A673 (cell line): Measurements from ENCODE around the gene SAMD4B. TPM values are rescaled to one million over a fixed set of nuclear protein-coding genes. Genes with fewer than 3 reads are reported as not detected.

ENCODE experiments used
- BruUV-seq: library from RNA; stranded (reverse); fragments of 400-500 nt; replicated peaks from 2 replicates; lab custom pipeline; 2021; lab: Mats Ljungman, UMichigan
- CTCF ChIA-PET: fragments of 300-600 bp; sonication (Branson Sonifier 250); formaldehyde crosslinking; loops from one replicate; lab custom pipeline; 2022; ENCODE audit warnings: antibody characterized with exemption; lab: Charles Lee
- POLR2A ChIA-PET: fragments of 300-600 bp; sonication (Branson Sonifier 250); formaldehyde crosslinking; loops from one replicate; lab custom pipeline; 2022; ENCODE audit warnings: antibody characterized with exemption; ENCODE audit not compliant: low non-redundant PET; lab: Charles Lee
- DNase-seq: peaks from one replicate; pipeline ENCODE4 v3.0.0-alpha.2; 2015; ENCODE audit warnings: low spot score
- H3K27ac ChIP-seq: fragments of 200-600 bp; sonication (generic); 2 replicates; pipeline ENCODE4 v1.5.1; 2016; ENCODE audit warnings: mixed run types, low read depth, mild to moderate bottlenecking, mixed read lengths, antibody characterized with exemption, low read length; ENCODE audit not compliant: poor library complexity, severe bottlenecking
- H3K27me3 ChIP-seq: fragments of 200-600 bp; sonication (generic); replicated peaks from 2 replicates; pipeline ENCODE4 v1.6.1; 2017; ENCODE audit warnings: mixed run types, low read depth, mild to moderate bottlenecking, mixed read lengths, antibody characterized with exemption, low read length; ENCODE audit not compliant: insufficient read depth, poor library complexity
- H3K36me3 ChIP-seq: fragments of 200-600 bp; sonication (generic); 2 replicates; pipeline ENCODE4 v1.6.1; 2016; ENCODE audit warnings: mixed run types, mild to moderate bottlenecking, mixed read lengths, antibody characterized with exemption, low read length; ENCODE audit not compliant: insufficient read depth, poor library complexity, severe bottlenecking
- H3K4me1 ChIP-seq: fragments of 200-600 bp; sonication (generic); 2 replicates; pipeline ENCODE4 v1.6.1; 2017; ENCODE audit warnings: mixed run types, mild to moderate bottlenecking, mixed read lengths, antibody characterized with exemption, low read length; ENCODE audit not compliant: insufficient read depth, poor library complexity, severe bottlenecking
- H3K4me3 ChIP-seq: fragments of 200-600 bp; sonication (generic); 2 replicates; pipeline ENCODE4 v1.5.1; 2016; ENCODE audit warnings: low read depth, mixed run types, mild to moderate bottlenecking, mixed read lengths, low read length; ENCODE audit not compliant: poor library complexity, severe bottlenecking
- H3K9me3 ChIP-seq: fragments of 200-600 bp; sonication (generic); 2 replicates; pipeline ENCODE4 v1.6.1; 2016; ENCODE audit warnings: mixed run types, low read depth, mild to moderate bottlenecking, mixed read lengths, antibody characterized with exemption, low read length; ENCODE audit not compliant: poor library complexity, severe bottlenecking
- EZH2 ChIP-seq: fragments of 200-600 bp; sonication (generic); IDR thresholded peaks from 2 replicates; pipeline ENCODE4 v1.6.1; 2017; ENCODE audit warnings: borderline replicate concordance, low read depth, mild to moderate bottlenecking, mixed read lengths, antibody characterized with exemption, low read length; ENCODE audit not compliant: poor library complexity, severe bottlenecking
- intact Hi-C: fragments of 100-400 bp; cut with micrococcal nuclease; formaldehyde crosslinking; loops from one replicate; pipeline ENCODE4 v1.10.0; 2022; ENCODE audit not compliant: unreplicated experiment
- total RNA-seq: library from RNA; stranded (reverse); gene quantifications from 2 replicates; pipeline ENCODE4 v1.2.3, GENCODE V29; 2021
- TF ChIP-seq, protein P1 (sequence below): fragments of 300-800, 200-600 bp; sonication (generic); conservative IDR thresholded peaks from 2 replicates; pipeline ENCODE4 v1.5.1; 2017; ENCODE audit warnings: low read depth, mild to moderate bottlenecking, antibody characterized with exemption, low read length, moderate library complexity, mixed read lengths

SAMD4B gene
- total RNA-seq, 1 experiment from 2014 or later: 168 TPM

DNA sequence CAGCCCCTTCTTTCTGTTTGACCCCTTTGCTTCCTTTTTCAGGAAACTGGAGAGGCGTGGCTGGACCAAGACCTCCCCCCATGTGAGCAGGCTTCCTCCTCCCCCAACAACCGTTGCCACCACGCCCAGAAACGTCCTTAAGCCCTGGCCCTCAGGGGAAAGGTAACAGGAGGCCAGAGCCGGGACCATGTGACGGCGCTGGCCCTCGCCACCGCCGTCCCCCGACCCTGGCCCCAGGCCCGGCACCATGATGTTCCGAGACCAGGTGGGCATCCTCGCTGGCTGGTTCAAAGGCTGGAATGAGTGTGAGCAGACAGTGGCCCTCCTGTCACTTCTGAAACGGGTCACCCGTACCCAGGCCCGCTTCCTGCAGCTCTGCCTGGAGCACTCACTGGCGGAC, 14.4 kb downstream of the SAMD4B start:
- intact Hi-C loops: no loop called here
- no TSS peak for BruUV-seq
- no peak for TF ChIP-seq EZH2
- TF ChIP-seq, protein P1, sequence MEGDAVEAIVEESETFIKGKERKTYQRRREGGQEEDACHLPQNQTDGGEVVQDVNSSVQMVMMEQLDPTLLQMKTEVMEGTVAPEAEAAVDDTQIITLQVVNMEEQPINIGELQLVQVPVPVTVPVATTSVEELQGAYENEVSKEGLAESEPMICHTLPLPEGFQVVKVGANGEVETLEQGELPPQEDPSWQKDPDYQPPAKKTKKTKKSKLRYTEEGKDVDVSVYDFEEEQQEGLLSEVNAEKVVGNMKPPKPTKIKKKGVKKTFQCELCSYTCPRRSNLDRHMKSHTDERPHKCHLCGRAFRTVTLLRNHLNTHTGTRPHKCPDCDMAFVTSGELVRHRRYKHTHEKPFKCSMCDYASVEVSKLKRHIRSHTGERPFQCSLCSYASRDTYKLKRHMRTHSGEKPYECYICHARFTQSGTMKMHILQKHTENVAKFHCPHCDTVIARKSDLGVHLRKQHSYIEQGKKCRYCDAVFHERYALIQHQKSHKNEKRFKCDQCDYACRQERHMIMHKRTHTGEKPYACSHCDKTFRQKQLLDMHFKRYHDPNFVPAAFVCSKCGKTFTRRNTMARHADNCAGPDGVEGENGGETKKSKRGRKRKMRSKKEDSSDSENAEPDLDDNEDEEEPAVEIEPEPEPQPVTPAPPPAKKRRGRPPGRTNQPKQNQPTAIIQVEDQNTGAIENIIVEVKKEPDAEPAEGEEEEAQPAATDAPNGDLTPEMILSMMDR: no peak
- no peaks in the 10 kb centered on the region for H3K27me3 ChIP-seq
- H3K4me1 ChIP-seq: no peaks in the 10 kb centered on the region
- H3K36me3 ChIP-seq: peaks cover 85% of the 10 kb centered on the region
- ChIA-PET POLR2A (no interaction called here), CTCF (no interaction called here)
- no peak overlapping the region for H3K4me3 ChIP-seq
- no peak for DNase-seq
- no peak overlapping the region for H3K27ac ChIP-seq
- H3K9me3 ChIP-seq: no peaks in the 10 kb centered on the region

DNA sequence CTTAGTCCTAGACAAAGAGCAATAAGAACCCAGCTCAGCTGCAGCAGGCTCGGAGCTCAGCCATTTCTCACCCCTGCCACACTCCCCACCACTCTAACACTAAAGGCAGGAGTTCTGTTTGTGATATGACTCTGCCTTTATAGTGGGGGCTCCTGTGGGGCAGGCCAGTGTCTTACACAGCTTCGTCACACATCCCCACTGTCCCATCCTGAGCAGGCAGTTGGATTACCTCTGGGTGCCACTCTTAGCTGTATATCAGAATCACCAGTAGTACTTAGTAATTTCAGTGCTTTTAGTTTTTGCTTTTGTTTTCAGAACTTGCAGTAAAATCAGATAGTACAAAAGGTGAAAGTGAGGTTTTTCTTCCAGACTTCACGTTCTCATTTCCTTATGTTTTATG, 16.8 kb downstream of the SAMD4B start:
- POLR2A ChIA-PET: no interaction called here
- intact Hi-C loops: no loop called here

DNA sequence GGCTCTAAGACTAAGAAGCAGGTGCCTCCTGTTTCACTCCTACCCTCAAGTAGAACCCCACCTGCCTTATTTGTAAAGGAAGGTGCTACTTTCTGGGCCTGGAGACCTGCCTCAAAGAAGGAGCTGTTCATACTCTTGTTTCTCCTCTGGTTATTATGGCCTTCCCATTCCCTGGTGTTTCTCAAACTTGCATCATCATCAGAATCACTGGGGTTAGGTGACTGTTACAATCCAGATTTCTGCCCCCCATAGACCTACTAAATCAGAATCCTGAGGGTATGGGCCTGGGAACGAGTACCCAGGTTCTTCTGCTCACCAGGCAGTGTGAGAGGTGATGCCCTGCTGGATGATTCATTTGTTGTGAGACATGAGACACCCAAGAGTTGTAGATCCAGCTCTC, 18.4 kb downstream of the SAMD4B start:
- no peak for DNase-seq
- no peak overlapping the region for H3K27ac ChIP-seq
- TF ChIP-seq, protein P1: no peak
- no peak for TF ChIP-seq EZH2
- H3K36me3 ChIP-seq: peaks cover 63% of the 10 kb centered on the region
- intact Hi-C loops: no loop called here
- no peaks in the 10 kb centered on the region for H3K27me3 ChIP-seq
- POLR2A ChIA-PET: no interaction called here
- no peak overlapping the region for H3K4me3 ChIP-seq
- CTCF ChIA-PET: no interaction called here
- no TSS peak for BruUV-seq
- peaks cover 16% of the 10 kb centered on the region for H3K4me1 ChIP-seq
- no peaks in the 10 kb centered on the region for H3K9me3 ChIP-seq

More for the DNA sequence above, 16.8 kb downstream of the SAMD4B start:
- H3K9me3 ChIP-seq: no peaks in the 10 kb centered on the region
- CTCF ChIA-PET: no interaction called here
- no peak overlapping the region for H3K4me3 ChIP-seq
- no TSS peak for BruUV-seq
- no peaks in the 10 kb centered on the region for H3K27me3 ChIP-seq
- TF ChIP-seq EZH2: no peak
- TF ChIP-seq, protein P1: no peak
- H3K36me3 ChIP-seq: peaks cover 71% of the 10 kb centered on the region
- no peak for DNase-seq
- peaks cover 13% of the 10 kb centered on the region for H3K4me1 ChIP-seq
- H3K27ac ChIP-seq: no peak overlapping the region
